ENCODE data around the gene TIPRL. TPM values are rescaled to one million over a fixed set of nuclear protein-coding genes. Genes with fewer than 3 reads are reported as not detected.
"Not testable (repeated sequence)": the region's sequence is repeated elsewhere in the genome, so short reads cannot be mapped to it uniquely, and the experiment has no call there.

The TIPRL gene
- total RNA-seq, 2 experiments from 2014 or later = 40.0 to 40.1 TPM

GRCh38 chr1:168202941-168203654 lies 24.3 kb downstream of the TIPRL start:
- POLR2A ChIA-PET = no interaction called here
- Mint-ChIP-seq H3K4me3 (no peak overlapping the region), H3K9me3 (peaks cover 1% of the 10 kb centered on the region), H3K36me3 (peaks cover 41% of the 10 kb centered on the region), H3K27me3 (no peaks in the 10 kb centered on the region), H3K27ac (no peak overlapping the region), H3K4me1 (no peaks in the 10 kb centered on the region)
- DNase-seq (no peak), ATAC-seq (ENCODE audit: low read depth) (no peak)

- Mint-ChIP-seq H3K27ac (no peak overlapping the region), H3K36me3 (peaks cover 38% of the 10 kb centered on the region), H3K4me3 (no peak overlapping the region), H3K9me3 (peaks cover 7% of the 10 kb centered on the region), H3K4me1 (no peaks in the 10 kb centered on the region), H3K27me3 (no peaks in the 10 kb centered on the region)
- DNase-seq (no peak), ATAC-seq (ENCODE audit: low read depth) (no peak)
- POLR2A ChIA-PET = no interaction called here
Measured at GRCh38 chr1:168206111-168206510, 27.3 kb downstream of the TIPRL start.

DNA sequence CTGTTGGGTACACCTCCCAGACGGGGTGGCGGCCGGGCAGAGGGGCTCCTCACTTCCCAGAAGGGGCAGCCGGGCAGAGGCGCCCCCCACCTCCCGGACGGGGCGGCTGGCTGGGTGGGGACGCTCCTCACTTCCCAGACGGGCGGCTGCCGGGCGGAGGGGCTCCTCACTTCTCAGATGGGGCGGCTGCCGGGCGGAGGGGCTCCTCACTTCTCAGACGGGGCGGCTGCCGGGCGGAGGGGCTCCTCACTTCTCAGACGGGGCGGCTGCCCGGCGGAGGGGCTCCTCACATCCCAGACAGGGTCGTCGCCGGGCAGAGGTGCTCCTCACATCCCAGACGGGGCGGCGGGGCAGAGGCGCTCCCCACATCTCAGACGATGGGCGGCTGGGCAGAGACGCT lies 28.9 kb downstream of the TIPRL start:
- H3K27me3 Mint-ChIP-seq; H3K4me3 Mint-ChIP-seq; ATAC-seq (ENCODE audit: low read depth); DNase-seq; H3K27ac Mint-ChIP-seq; H3K4me1 Mint-ChIP-seq; POLR2A ChIA-PET: not testable (repeated sequence)
- Mint-ChIP-seq H3K9me3 (peaks cover 12% of the 10 kb centered on the region), H3K36me3 (peaks cover 28% of the 10 kb centered on the region)

DNA sequence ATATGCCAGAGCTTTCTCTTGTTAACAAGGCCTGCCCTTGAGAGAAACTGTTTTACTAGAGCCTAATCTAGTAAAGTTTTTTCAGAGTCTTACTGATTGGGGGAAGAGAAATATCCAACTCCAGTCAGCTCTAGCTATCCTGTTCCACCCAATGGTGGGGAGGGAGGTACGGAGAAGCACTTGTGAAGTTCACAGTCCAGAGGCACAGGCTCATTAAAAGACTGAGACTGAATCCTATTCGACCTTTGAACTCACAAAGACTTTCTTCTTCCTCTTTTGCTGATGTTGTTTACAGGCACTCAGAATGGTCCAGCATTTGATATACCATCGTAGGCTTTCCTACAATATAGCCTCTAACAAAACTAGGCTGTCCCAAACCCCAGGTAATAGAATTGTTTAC lies 31.6 kb downstream of the TIPRL start:
- ATAC-seq (ENCODE audit: low read depth) (no peak), DNase-seq (no peak)
- POLR2A ChIA-PET = no interaction called here
- Mint-ChIP-seq H3K36me3 (peaks cover 11% of the 10 kb centered on the region), H3K9me3 (peaks cover 17% of the 10 kb centered on the region), H3K27ac (no peak overlapping the region), H3K4me3 (no peak overlapping the region), H3K4me1 (peaks cover 5% of the 10 kb centered on the region), H3K27me3 (peaks cover 4% of the 10 kb centered on the region)

DNA sequence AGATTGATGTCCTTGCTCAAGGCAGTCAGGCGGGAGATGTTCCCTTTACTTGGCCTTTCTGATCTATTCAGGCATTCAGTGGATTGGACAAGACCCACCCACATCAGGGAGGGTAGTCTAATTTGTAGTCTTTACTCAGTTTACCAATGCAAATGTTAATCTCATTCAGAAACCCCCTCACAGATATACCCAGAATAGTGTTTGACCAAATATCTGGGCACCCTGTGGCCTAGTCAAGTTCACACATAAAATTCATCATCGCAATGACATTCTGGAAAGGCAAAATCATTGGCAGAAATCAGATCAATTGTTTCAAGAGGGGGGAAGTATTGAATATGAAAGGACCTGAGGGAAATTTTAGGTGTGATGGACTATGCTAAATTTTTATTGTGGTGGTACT lies 34.6 kb downstream of the TIPRL start:
- Mint-ChIP-seq H3K27ac (no peak overlapping the region), H3K4me3 (no peak overlapping the region), H3K9me3 (peaks cover 17% of the 10 kb centered on the region), H3K36me3 (peaks cover 10% of the 10 kb centered on the region), H3K27me3 (peaks cover 4% of the 10 kb centered on the region), H3K4me1 (peaks cover 5% of the 10 kb centered on the region)
- ATAC-seq (ENCODE audit: low read depth) (no peak), DNase-seq (no peak)
- POLR2A ChIA-PET = no interaction called here

DNA sequence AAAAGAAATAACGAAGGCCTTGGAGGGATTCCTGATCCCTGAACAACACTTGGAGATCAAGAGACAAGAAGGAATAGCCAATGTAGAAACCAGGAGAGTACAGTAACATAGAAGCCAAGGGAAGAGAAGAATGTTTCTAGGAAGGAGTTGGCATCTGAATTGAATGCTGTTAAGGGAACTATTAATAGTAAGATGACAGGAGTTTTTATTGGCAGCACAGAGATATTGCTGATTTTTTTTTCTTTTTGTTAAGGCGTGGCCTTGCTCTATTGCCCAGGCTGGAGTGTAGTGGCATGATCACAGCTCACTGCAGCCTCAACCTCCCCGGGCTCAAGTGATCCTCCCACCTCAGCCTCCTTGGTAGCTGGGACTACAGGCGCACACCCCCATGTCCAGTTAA lies 37.4 kb downstream of the TIPRL start:
- POLR2A ChIA-PET = no interaction called here
- H3K4me3 Mint-ChIP-seq = no peak overlapping the region
- H3K9me3 Mint-ChIP-seq = peaks cover 11% of the 10 kb centered on the region
- ATAC-seq (ENCODE audit: low read depth) (no peak), DNase-seq (no peak)
- no peak overlapping the region for H3K27ac Mint-ChIP-seq
- H3K27me3 Mint-ChIP-seq = peaks cover 7% of the 10 kb centered on the region
- H3K4me1 Mint-ChIP-seq = peaks cover 6% of the 10 kb centered on the region
- peaks cover 2% of the 10 kb centered on the region for H3K36me3 Mint-ChIP-seq

- H3K9me3 Mint-ChIP-seq = peaks cover 5% of the 10 kb centered on the region
- H3K27me3 Mint-ChIP-seq = peaks cover 7% of the 10 kb centered on the region
- no peak overlapping the region for H3K27ac Mint-ChIP-seq
- peaks cover 1% of the 10 kb centered on the region for H3K4me1 Mint-ChIP-seq
- H3K4me3 Mint-ChIP-seq = no peak overlapping the region
- peaks cover 2% of the 10 kb centered on the region for H3K36me3 Mint-ChIP-seq
- ATAC-seq (ENCODE audit: low read depth) = no peak
- POLR2A ChIA-PET = no interaction called here
- DNase-seq = no peak
Measured at GRCh38 chr1:168217664-168218063, 38.9 kb downstream of the TIPRL start.

DNA sequence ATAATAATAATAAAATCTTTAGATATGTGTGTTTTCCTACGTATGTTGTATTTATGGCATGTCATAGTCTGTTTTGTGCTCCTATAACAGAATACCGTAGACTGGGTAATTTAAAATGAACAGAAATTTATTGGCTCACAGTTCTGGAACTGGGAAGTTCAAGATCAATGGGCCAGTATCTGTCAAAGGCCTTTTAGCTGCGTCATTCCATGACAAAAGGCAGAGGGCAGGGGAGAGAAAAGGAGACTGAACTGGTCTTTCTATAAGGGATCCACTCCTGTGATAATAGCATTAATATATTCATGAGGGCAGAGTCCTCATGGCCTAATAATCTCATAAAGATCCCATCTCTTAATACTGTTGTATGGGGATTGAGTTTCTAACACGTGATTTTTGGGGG lies 39.9 kb downstream of the TIPRL start:
- no peak for ATAC-seq (ENCODE audit: low read depth)
- POLR2A ChIA-PET = no interaction called here

GRCh38 chr1:168220470-168220871 lies 41.7 kb downstream of the TIPRL start:
- peaks cover 2% of the 10 kb centered on the region for H3K36me3 Mint-ChIP-seq
- no peak for DNase-seq
- no peak for ATAC-seq (ENCODE audit: low read depth)
- no peak overlapping the region for H3K27ac Mint-ChIP-seq
- no peaks in the 10 kb centered on the region for H3K9me3 Mint-ChIP-seq
- POLR2A ChIA-PET = no interaction called here
- H3K27me3 Mint-ChIP-seq = peaks cover 7% of the 10 kb centered on the region
- no peak overlapping the region for H3K4me3 Mint-ChIP-seq
- peaks cover 14% of the 10 kb centered on the region for H3K4me1 Mint-ChIP-seq

More for the DNA sequence above, 39.9 kb downstream of the TIPRL start:
- peaks cover 2% of the 10 kb centered on the region for H3K36me3 Mint-ChIP-seq
- peaks cover 10% of the 10 kb centered on the region for H3K27me3 Mint-ChIP-seq
- no peaks in the 10 kb centered on the region for H3K9me3 Mint-ChIP-seq
- H3K27ac Mint-ChIP-seq = no peak overlapping the region
- peaks cover 1% of the 10 kb centered on the region for H3K4me1 Mint-ChIP-seq
- no peak overlapping the region for H3K4me3 Mint-ChIP-seq
- no peak for DNase-seq

- no peak overlapping the region for H3K4me3 Mint-ChIP-seq
- peaks cover 7% of the 10 kb centered on the region for H3K27me3 Mint-ChIP-seq
- H3K9me3 Mint-ChIP-seq = no peaks in the 10 kb centered on the region
- POLR2A ChIA-PET = no interaction called here
- peaks cover 2% of the 10 kb centered on the region for H3K36me3 Mint-ChIP-seq
- peaks cover 14% of the 10 kb centered on the region for H3K4me1 Mint-ChIP-seq
- no peak overlapping the region for H3K27ac Mint-ChIP-seq
- DNase-seq (no peak), ATAC-seq (ENCODE audit: low read depth) (no peak)
Measured at GRCh38 chr1:168221275-168221674, 42.5 kb downstream of the TIPRL start.

DNA sequence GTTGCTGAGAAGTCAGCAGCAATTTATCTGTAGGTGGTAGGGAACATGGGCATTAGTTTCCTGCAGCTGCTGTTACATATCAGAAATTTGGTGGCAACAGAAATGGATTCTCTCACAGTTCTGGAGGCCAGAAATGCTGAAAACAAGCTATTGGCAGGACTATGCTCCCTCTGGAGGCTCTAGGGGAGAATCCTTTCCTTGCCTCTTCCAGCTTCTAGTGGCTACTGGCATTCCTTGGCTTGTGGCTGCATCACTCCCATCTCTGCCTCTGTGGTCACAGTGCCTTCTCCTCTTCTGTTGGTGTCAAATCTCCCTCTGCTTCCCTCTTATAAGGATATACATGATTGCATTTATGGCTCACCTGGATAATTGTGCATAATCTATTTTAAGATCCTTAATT lies 44.5 kb downstream of the TIPRL start:
- Mint-ChIP-seq H3K27me3 (peaks cover 7% of the 10 kb centered on the region), H3K4me1 (peaks cover 28% of the 10 kb centered on the region), H3K27ac (no peak overlapping the region), H3K36me3 (peaks cover 10% of the 10 kb centered on the region), H3K9me3 (no peaks in the 10 kb centered on the region), H3K4me3 (no peak overlapping the region)
- ATAC-seq (ENCODE audit: low read depth) = no peak
- no peak for DNase-seq
- POLR2A ChIA-PET = no interaction called here

DNA sequence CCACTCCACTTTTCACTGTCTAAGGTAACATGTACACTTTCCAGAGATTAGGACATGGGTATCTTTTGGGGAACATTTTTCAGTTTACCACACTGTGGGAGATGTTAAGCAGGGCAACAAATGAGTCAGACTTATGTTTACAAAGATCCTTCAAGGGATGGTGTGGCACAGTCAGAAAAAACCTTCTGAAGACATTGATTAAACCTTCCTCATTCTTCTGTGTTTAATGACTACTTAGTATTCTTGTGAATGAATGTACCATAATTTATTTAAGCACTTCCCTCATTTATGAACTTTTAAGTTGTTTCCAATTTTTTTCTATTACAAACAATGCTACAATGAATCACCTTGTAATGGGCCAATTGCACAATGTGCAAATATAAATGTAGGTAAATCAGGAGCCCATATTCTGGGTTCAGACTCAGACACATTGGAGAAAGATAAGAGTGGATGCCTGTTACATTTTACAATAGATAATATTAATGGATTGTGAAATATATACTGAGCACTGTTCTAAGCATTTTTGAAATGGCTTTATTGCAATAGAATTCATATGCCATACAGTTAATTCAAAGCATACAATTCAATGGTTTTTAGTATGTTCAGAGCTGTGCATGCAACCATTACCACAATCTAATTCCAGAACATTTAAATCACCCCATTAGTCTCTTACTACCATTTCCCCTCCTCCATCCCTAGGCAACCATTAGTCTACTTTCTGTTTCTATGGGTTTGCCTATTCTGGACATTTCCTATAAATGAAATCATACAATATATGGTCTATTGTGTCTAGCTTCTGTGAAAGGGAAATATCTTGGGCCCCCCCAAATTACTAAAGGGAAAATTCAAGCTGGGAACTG lies 45.1 kb downstream of the TIPRL start:
- H3K27ac Mint-ChIP-seq = no peak overlapping the region
- H3K36me3 Mint-ChIP-seq = peaks cover 11% of the 10 kb centered on the region
- ATAC-seq (ENCODE audit: low read depth) (no peak), DNase-seq (no peak)
- no peaks in the 10 kb centered on the region for H3K9me3 Mint-ChIP-seq
- POLR2A ChIA-PET = no interaction called here
- no peak overlapping the region for H3K4me3 Mint-ChIP-seq
- peaks cover 33% of the 10 kb centered on the region for H3K4me1 Mint-ChIP-seq
- peaks cover 7% of the 10 kb centered on the region for H3K27me3 Mint-ChIP-seq

DNA sequence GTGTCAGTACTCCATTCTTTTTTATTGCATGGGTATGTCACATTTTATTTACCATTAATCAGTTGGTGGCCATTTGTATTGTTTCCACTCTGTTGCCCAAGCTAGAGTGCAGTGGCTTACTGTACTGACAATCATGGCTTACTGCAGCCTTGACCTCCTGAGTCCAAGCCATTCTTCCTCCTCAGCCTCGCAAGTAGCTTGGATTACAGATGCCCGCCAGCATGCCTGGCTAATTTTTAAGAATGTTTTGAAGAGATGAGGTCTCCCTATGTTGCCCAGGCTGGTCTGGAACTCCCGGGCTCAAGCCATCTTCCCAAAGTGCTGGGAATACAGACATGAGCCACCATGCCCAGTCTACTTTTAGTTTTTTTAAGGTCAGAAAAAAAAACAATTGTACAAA lies 46.2 kb downstream of the TIPRL start:
- ATAC-seq (ENCODE audit: low read depth) (no peak), DNase-seq (no peak)
- peaks cover 21% of the 10 kb centered on the region for H3K36me3 Mint-ChIP-seq
- H3K4me1 Mint-ChIP-seq = peaks cover 44% of the 10 kb centered on the region
- POLR2A ChIA-PET = interaction anchor here (0.7 to 2.3 kb wide), 4 partner anchors 13 to 289 kb away, joined by 3 to 9 read pairs (median 6); partner anchors contain the start of gene DCAF6
- peaks cover 7% of the 10 kb centered on the region for H3K27me3 Mint-ChIP-seq
- no peaks in the 10 kb centered on the region for H3K9me3 Mint-ChIP-seq
- H3K27ac Mint-ChIP-seq = peak overlapping the region; percentile 52
- H3K4me3 Mint-ChIP-seq = peak overlapping the region; percentile 99
